Right ventricle myocardium inferior (tissue), 1 donor: Measurements from ENCODE around the gene SLC7A9. TPM values are rescaled to one million over a fixed set of nuclear protein-coding genes. Genes with fewer than 3 reads are reported as not detected.
"Not testable (repeated sequence)": the region's sequence is repeated elsewhere in the genome, so short reads cannot be mapped to it uniquely, and the experiment has no call there.

ENCODE experiments used
- ATAC-seq: fragments of 200-7000 bp; cut with Tn5 transposase; one replicate; pipeline ENCODE4 v1.9.1; 2020; ENCODE audit warnings: mild to moderate bottlenecking, moderate library complexity
- DNase-seq: peaks from one replicate; pipeline ENCODE4 v3.0.0; 2021; ENCODE audit errors: missing footprints
- intact Hi-C: fragments of 100-400 bp; cut with DNase I; formaldehyde crosslinking; loops from one replicate; pipeline ENCODE4 v1.11.0; 2022
- total RNA-seq: library from RNA; stranded (reverse); fragmentation: NEBNext Ultra II Directional; extraction: Animal tissue kit (Norgen Biotek cat#: 25700); gene quantifications from one replicate; pipeline ENCODE4 v1.2.1, GENCODE V29; 2021
- donor health status: DM: no; HTN: yes; CAD: no; lungs with severe emphysema.

Gene SLC7A9
- total RNA-seq, 1 donor from 2014 or later: 0.30 TPM

DNA sequence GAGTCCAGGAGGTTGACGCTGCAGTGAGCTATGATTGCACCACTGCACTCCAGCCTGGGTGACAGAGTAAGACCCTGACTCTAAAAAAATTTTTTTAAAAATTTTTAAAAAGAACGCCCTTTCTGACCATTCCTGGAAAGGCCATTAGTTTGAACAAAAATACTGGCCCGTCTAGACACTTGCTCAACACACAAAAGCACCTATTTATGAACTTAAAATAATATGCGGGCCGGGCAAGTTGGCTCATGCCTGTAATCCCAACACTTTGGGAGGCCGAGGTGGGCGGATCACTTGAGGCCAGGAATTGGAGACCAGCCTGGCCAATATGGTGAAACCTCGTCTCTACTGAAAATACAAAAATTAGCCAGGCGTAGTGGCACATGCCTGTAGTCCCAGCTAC, 2.1 kb downstream of the SLC7A9 start:
- intact Hi-C loops, ATAC-seq, DNase-seq: not testable (repeated sequence)

DNA sequence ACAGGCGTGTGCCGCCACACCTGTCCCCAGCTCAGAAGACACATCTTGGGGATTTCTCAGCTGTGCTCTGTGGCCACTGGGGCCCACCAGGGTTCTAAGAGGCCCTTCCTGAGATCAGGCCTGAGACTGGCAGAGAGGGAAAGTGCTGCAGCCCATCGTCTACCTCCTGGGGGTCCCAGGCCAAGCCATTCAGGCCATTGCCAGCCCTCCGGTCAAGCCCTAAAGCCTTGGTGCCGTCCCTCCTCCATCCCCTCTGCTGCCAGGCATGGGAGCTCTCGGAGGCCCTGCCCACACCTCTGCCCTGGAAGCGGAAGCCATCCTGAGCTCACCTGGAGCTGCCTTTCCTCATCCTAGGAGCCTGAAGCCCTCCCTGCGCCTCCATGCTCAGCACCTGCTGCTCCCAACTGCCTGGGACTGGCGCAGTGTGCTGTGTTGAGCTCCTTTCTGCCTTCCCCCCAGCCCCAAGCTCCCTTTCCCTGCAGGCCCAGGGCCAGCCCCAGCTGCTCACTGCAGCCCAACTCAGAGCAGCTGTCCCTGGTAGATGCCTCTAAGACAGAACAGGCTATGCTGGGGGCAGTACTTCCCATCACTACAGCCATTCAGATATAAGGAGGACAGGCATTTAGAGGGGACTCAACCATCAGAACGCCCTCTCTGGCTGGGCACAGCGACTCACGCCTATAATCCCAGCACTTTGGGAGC, 2.9 kb downstream of the SLC7A9 start:
- no peak for ATAC-seq
- DNase-seq: no peak
- intact Hi-C loops: no loop called here

DNA sequence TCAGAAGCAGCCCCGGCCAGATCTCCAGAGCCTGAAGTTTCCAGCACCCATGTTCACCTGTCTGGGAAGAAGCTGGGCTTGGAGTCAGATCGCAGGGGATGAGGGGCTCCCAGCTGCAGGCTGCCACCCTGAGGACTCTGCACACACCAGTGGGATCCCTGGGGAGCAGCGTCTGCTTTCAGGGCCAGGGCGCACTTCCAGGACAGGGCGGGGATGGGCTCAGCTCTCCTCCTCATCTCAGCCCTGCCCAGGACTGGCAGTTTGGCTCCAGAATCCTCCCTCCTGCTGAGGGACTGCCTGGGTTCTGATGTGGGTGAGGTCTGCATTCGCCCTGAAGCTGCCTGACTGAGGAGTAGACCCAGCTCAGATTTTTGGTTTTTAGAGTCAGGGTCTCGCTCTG, 3.5 kb downstream of the SLC7A9 start:
- ATAC-seq (no peak), DNase-seq (no peak)
- intact Hi-C loops: no loop called here

DNA sequence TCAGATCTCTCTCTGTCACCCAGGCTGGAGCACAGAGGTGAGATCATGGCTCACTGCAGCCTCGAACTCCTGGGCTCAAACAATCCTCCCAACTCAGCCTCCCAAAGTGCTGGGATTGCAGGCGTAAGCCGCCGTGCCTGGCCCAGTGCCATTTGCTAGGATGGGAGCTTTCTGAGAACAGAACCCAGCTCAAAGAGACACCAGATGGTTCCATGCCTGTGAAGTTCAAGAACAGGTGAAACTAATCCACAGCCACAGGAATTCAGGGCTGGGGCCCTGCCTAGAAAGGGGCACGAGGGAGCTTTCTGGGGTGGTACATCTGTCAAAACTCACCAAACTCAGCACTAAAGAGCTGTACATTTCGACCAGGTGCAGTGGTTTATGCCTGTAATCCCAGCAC, 4.2 kb downstream of the SLC7A9 start:
- DNase-seq: no peak
- ATAC-seq: no peak
- intact Hi-C loops: no loop called here

DNA sequence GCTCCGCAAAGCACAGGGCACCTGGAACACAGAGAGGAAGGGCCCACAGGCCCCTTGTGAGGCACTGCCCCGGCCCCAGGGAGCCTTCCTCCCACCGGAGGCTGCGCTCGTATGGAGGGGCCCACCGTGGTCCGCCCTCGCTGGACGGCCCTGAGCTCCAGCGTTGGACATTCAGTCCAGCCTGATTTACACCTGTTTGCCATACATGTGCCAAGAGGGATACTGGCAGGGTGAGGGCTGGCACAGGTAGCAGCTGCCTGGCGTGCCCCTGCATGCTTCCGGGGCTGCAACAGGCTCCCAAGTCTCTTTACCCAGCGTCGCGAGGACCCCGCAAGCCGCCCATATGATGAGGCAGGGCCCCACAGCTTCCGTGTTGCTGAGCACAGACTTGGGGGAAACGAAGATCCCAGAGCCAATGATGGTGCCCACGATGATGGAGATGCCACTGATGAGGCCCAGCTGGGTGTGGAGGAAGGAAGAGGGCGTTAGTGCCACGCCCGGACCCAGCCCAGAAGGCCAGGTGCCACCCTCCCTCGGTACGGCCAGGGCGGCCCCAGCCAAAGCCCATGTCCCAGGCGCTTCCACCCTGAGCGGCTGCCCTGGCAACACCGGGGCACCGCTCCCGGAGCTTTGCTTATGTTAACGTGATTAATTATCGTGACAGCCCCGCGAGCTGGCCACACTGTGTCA, 5.1 kb downstream of the SLC7A9 start:
- intact Hi-C loops: no loop called here
- ATAC-seq: no peak
- no peak for DNase-seq

DNA sequence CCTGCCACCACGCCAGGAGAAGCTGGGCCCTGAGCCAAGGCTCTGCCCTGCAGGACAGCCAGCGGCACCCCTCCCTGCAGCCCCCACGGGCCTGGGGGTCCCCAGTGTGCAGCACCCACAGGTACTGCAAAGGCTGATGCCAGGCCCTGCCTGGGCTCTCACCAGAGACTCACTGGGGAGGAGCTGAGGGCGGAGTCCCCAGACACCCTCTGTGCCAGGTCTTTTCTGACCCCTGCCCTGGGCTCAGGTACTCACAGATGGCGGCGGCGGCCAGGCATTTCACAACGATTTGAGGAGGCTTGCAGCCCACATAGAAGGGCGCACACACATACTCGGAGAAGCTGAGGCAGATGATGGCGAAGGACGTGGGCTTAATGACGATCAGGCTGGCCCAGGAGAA, 5.7 kb downstream of the SLC7A9 start:
- ATAC-seq (no peak), DNase-seq (no peak)
- intact Hi-C loops: no loop called here

DNA sequence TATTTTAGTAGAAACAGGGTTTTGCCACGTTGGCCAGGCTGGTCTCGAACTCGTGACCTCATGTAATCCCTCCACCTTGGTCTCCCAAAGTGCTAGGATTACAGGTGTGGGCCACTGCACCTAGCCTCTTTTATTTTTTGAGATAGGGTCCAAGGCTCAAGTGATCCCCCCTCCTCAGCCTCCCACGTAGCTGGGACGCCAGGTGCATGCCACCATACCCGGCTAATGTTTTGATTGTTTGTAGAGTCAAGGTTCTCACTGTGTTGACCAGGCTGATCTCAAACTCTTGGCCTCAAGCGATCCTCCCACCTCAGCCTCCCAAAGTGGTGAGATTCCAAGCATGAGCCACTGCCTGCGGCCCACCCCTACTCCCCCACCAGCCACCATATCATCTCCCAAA, 6.3 kb downstream of the SLC7A9 start:
- DNase-seq (no peak), ATAC-seq (no peak)
- intact Hi-C loops: no loop called here

DNA sequence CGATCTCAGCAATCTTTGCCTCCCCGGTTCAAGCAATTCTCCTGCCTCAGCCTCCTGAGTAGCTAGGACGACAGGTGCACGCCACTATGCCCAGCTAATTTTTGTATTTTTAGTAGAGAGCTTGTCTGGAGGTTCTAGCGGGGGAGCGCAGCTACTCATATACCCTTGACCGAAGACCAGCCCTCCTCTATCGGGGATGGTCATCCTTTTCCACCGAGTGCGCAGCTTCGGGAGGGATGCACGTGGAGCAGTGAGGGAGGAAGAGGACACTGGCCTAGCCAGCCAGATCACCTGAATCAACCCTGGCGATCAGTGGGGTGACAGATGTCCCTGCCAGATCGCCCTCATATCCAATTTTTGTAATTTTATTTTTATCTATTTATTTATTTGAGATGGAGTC, 6.8 kb downstream of the SLC7A9 start:
- ATAC-seq (no peak), DNase-seq (no peak)
- intact Hi-C loops: no loop called here

DNA sequence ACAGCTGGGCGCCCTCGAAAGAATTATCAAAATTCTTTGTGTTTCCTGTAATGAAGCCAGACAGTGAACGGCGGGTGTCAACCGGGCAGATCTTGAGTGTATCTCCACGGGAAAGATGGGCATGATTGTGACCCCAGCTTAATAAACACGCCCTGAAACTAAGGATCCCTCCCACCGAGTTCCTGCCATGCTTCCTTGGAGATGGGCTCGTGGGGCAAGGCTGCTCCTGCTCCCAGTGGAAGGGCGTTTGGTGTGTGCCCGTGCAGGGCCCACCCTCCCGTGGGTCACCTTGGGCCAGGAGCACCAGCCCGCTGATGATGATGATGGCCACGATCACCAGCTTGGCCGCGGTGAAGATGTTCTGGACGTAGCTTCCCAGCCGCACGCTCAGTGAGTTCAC, 7.4 kb downstream of the SLC7A9 start:
- no peak for ATAC-seq
- intact Hi-C loops: no loop called here
- no peak for DNase-seq

DNA sequence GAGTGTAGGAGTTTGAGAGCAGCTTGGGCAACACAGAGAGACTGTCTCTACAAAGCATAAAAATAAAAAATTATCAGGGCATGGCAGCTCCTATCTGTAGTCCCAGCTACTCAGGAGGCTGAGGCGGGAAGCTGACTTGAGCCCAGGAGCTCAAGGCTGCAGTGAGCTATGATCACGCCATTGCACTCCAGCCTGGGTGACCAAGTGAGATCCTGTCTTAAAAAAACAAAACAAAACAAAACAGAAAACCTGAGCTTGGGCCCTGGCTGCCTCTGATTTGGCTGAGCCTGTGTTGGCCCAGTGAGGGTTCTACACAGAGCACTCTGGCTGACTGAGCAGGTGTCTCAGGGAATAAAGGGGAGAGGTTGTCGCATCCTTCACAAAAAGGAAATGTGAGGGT, 8.0 kb downstream of the SLC7A9 start:
- ATAC-seq (no peak), DNase-seq (no peak)
- intact Hi-C loops: no loop called here

DNA sequence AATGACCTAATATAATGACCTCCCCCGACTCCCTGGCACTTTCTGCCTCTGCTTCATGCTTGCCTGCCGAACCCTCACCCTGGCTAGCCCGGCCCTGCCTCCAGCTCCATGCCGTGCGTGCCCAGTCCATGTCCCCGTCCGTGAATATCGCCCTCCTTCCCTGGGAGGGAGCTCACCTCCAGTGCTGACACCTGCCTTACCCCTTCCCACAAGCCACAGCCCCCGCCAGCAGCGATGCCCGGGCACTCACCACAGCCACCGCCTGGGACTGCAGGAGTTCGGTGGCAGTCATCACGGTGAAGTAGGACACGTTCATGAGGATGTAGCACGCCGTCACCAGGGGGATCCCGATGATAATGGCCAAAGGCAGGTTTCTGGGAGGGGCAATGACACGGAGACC, 10.0 kb downstream of the SLC7A9 start:
- ATAC-seq (no peak), DNase-seq (no peak)
- intact Hi-C loops: no loop called here

DNA sequence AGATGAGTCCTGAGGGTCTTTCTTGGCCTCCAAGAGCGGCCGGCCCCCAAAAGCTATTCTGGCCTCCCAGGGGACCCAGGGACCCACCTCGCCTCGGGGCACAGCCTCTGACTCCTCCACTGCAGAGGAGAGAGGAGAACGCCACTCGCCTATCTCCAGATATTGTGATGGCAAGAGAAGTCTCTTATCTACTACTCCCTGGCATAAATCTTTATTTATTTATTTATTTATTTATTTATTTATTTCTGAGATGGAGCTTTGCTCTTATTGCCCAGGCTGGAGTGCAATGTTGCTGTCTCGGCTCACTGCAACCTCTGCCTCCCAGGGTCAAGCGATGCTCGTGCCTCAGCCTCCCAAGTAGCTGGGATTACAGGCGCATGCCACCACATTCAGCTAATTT, 11.0 kb downstream of the SLC7A9 start:
- intact Hi-C loops: no loop called here
- no peak for ATAC-seq

DNA sequence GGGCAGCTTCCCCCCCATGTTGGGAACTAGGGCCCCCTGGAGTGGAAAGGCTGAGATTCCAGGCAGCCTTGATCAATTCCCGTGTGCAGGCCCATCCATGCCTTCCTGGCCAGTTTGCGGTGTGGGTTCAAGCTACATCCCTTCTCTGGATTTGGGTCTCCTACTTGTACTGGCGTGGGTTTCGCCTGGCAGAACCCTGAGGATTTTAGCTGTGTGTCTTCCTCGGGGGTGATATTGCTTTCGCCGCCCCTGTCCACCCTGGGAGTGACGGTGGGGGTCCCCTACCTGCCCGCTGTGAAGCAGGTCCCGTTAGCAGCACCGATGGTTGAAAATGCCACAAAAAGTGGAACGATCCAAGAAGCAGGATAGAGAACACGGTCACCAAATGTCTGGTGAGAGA, 11.4 kb downstream of the SLC7A9 start:
- DNase-seq (no peak), ATAC-seq (no peak)
- intact Hi-C loops: no loop called here

More for the DNA sequence above, 11.0 kb downstream of the SLC7A9 start:
- no peak for DNase-seq

DNA sequence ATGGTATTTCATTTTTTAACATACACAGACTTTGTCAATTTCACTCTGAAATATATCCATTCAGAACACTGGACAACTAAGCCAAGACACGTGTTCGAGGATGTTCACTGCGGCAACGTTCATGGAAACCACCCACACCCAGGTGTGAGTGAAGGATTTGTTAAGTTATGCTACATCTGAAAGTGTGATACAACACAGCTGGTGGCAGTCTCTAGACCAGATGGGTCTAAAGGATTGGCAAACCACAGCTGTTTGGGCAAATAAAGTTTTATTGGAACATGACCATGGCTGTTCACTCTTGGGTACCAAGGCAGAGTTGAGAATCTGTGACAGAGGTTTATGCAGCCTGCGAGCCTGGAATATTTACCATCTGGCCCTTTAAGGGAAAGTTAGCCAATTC, 12.0 kb downstream of the SLC7A9 start:
- DNase-seq (no peak), ATAC-seq (no peak)
- intact Hi-C loops: no loop called here

DNA sequence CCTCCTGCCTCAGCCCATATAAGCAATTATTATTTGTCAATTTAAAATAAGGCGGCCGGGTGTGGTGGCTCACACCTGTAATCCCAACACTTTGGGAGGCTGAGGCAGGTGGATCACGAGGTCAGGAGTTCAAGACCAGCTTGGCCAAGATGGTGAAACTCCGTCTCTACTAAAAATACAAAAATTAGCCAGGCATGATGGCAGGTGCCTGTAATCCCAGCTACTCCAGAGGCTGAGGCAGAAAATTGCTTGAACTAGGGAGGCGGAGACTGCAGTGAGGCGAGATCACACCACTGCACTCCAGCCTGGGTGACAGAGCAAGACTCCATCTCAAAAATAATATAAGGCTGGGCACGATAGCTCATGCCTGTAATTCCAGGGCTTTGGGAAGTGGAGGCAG, 12.7 kb downstream of the SLC7A9 start:
- DNase-seq, ATAC-seq: not testable (repeated sequence)

DNA sequence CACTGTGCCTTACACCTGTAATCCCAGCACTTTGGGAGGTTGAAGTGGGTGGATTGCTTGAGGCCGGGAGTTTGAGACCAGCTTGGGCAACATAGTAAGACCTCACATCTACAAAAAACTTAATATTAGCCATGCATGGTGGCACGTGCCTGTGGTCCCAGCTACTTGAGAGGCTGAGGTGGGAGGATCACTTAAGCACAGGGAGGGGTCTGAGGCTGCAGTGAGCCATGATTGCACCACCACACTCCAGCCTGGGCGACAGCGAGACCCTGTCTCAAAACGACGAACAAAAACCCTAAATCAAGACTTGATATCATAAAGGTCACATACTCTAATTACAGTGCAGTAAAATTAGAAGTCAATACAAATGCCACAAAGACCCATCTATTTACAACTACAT, 17.4 kb downstream of the SLC7A9 start:
- DNase-seq (no peak), ATAC-seq (no peak)
- intact Hi-C loops: no loop called here

More for the DNA sequence above, 12.7 kb downstream of the SLC7A9 start:
- intact Hi-C loops: not testable (repeated sequence)

DNA sequence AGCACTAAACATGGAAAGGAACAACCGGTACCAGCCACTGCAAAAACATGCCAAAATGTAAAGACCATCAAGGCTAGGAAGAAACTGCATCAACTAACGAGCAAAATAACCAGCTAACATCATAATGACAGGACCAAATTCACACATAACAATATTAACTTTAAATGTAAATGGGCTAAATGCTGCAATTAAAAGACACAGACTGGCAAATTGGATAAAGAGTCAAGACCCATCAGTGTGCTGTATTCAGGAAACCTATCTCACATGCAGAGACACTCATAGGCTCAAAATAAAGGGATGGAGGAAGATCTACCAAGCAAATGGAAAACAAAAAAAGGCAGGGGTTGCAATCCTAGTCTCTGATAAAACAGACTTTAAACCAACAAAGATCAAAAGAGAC, 21.5 kb downstream of the SLC7A9 start:
- intact Hi-C loops, DNase-seq, ATAC-seq: not testable (repeated sequence)

DNA sequence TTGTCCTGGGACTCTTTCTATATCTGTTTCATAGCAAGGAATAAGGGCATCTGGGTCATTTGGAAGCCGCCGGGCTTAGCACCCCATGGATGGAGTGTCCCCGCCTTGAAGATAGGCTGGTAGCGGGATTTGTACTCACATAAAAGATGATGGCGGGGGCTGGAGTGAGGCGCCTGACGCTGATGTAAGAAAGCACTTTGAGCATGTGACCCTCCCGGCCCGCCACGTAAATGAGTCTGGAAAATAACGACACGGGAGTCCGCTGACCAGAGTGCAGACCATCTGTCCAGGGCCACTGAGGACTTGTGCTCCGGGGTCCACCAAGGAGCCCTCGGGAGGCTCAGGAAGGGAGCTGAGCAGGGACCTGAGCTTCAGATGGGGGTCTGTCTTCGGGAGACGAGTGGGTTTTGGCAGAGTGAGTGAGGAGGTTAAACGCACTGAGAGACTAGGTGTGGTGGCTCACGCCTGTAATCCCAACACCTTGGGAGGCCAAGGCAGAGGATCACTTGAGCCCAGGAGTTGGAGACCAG, 25.8 kb downstream of the SLC7A9 start:
- intact Hi-C loops: no loop called here
- DNase-seq (no peak), ATAC-seq (no peak)

DNA sequence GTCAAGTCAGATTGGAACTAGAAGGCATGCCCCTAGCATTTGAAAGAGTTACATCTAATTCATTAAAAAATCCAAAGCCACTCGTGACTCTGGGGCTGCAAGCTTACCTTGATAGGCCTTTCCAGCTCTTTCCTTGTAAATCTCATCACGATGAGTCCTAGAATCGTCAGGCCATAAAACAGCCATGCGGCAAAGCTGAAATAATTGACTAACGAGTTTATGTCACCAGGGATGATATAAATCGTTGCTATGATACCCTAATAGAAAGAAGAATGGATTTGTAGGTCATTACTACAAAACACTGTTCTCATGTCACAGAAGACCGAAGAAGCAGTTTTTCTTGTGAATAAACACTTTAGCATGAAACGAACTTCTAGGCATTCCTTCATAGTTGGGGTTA, 27.5 kb downstream of the SLC7A9 start:
- DNase-seq: no peak
- intact Hi-C loops: no loop called here
- ATAC-seq: no peak

DNA sequence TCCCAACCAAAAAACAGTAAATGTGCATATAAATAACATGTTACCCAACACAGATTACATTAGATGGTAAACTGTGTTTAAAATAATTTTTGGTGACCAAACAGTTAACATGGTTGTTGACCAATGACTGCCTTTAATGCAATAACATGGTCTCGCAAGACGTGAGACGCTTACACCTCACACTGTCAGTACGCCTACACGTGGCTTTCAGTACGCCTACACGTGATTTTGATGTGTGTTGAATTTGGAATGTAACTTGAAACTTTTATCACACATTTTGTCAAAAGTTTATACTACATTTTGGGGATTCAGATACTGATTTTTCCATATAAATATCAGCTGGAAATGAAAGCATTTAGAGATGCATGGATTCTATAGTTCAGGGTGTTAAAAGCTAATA, 32.0 kb downstream of the SLC7A9 start:
- no peak for DNase-seq
- intact Hi-C loops: no loop called here
- ATAC-seq: no peak
